ENCODE results near the gene TOMM34.

Gene TOMM34

DNA sequence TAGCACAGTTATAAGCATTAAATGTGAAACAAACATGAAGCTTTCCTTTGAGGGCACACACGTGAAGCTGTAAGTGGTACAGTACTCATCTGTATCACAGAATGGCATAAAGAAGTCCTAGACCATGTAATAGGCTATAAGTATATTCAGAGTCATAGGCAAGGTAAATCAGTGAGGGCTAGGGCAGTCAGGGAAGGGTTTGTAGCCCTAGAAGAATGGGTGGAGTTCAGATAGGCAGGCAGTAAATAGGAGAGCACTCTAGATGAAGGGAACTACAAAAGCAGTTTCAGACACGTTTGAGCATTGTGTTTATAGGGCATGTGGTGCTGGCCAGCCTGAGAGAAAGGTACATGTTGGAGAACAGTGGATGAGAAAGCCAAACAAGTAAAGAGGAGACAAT is 65.2 kb downstream of the TOMM34 start:
- DNase-seq (ENCODE audit: low read depth): no peak

Data from activated T-cell treated with anti-CD3 and anti-CD28 coated beads for 24 hours (primary cell).